Keratinocyte (primary cell): ENCODE results near the gene ANKMY1. TPM values are rescaled to one million over a fixed set of nuclear protein-coding genes. Genes with fewer than 3 reads are reported as not detected.

Source experiments
- DNase-seq: peaks from one replicate; pipeline ENCODE4 v3.0.0-alpha.2; 2011; ENCODE audit warnings: low read depth, missing footprints, low spot score
- FAIRE-seq: peaks from 2 replicates; lab custom pipeline; 2011; peaks lifted over from hg19 to GRCh38; lab: Jason Lieb, UNC
- H2AFZ ChIP-seq: 2 replicates; pipeline ENCODE4 v1.6.0; 2012; ENCODE audit warnings: low read length, control low read depth, inconsistent platforms; ENCODE audit not compliant: control insufficient read depth
- H3K27ac ChIP-seq: 2 replicates; pipeline ENCODE4 v1.5.1; 2011; ENCODE audit warnings: low read length; ENCODE audit not compliant: control insufficient read depth, insufficient read depth
- H3K27me3 ChIP-seq: 3 replicates; pipeline ENCODE4 v1.6.0; 2011; ENCODE audit warnings: low read length; ENCODE audit not compliant: control insufficient read depth, insufficient read depth; ENCODE audit errors: extremely low read depth
- H3K36me3 ChIP-seq, 2 experiments: 2 replicates in 1 of 2; 3 replicates in 1 of 2; pipeline ENCODE4 v1.5.1; 2011; ENCODE audit warnings: low read length in 2 of 2, mild to moderate bottlenecking in 1 of 2; ENCODE audit not compliant: control insufficient read depth in 2 of 2, insufficient read depth in 2 of 2; ENCODE audit errors: extremely low read depth in 1 of 2
- H3K4me1 ChIP-seq: 3 replicates; pipeline ENCODE4 v1.5.1; 2011; ENCODE audit warnings: low read length; ENCODE audit not compliant: control insufficient read depth, insufficient read depth; ENCODE audit errors: extremely low read depth
- H3K4me2 ChIP-seq: 3 replicates; pipeline ENCODE4 v1.6.0; 2011; ENCODE audit warnings: low read depth, low read length; ENCODE audit not compliant: control insufficient read depth, insufficient read depth; ENCODE audit errors: extremely low read depth
- H3K4me3 ChIP-seq, 3 experiments: fragments of 200-600 bp in 1 of 3; sonication (generic) in 1 of 3; 2 replicates in 2 of 3; 3 replicates in 1 of 3; pipeline ENCODE4 v1.5.1; 2011 to 2016; ENCODE audit warnings: low read length in 3 of 3, mild to moderate bottlenecking in 3 of 3, control low read depth in 2 of 3, inconsistent platforms in 1 of 3, low read depth in 1 of 3, mixed read lengths in 1 of 3, mixed run types in 1 of 3, moderate library complexity in 1 of 3; ENCODE audit not compliant: control insufficient read depth in 2 of 3, insufficient read depth in 2 of 3; ENCODE audit errors: extremely low read depth in 1 of 3
- H3K79me2 ChIP-seq: 2 replicates; pipeline ENCODE4 v1.6.0; 2012; ENCODE audit warnings: low read length; ENCODE audit not compliant: control insufficient read depth, insufficient read depth
- H3K9ac ChIP-seq: 3 replicates; pipeline ENCODE4 v1.6.0; 2011; ENCODE audit warnings: low read length; ENCODE audit not compliant: control insufficient read depth, insufficient read depth; ENCODE audit errors: extremely low read depth
- H3K9me1 ChIP-seq: 3 replicates; pipeline ENCODE4 v1.6.0; 2011; ENCODE audit warnings: low read length; ENCODE audit not compliant: control insufficient read depth, insufficient read depth; ENCODE audit errors: extremely low read depth
- H3K9me3 ChIP-seq: 2 replicates; pipeline ENCODE4 v1.5.1; 2012; ENCODE audit warnings: low read depth, low read length; ENCODE audit not compliant: control insufficient read depth
- H4K20me1 ChIP-seq: 3 replicates; pipeline ENCODE4 v1.6.0; 2011; ENCODE audit warnings: low read length; ENCODE audit not compliant: control insufficient read depth, insufficient read depth; ENCODE audit errors: extremely low read depth
- EZH2 ChIP-seq: IDR thresholded peaks from one replicate; pipeline ENCODE4 v1.6.1; 2012; ENCODE audit warnings: inconsistent platforms, mild to moderate bottlenecking, low read length, moderate library complexity
- dilution Hi-C: fragments of 300-500 bp; cut with MboI; formaldehyde crosslinking; loops from one replicate; pipeline ENCODE4 v1.7.0; 2020; ENCODE audit warnings: low sequenced_read_pairs; ENCODE audit not compliant: extremely low pct_ligation_motif_present
- polyA plus RNA-seq, 5 experiments: library from polyadenylated mRNA; depleted of rRNA in 3 of 5; stranded (reverse) in 3 of 5; stranded (forward) in 1 of 5; unstranded in 1 of 5; fragments of >200 nt; gene quantifications; 1 replicate in 1 of 5; 2 replicates in 3 of 5; 3 replicates in 1 of 5; pipeline versions ENCODE4 v1.2.1 to v1.2.3, GENCODE V29; 2011 to 2012; ENCODE audit warnings: missing spikeins in 2 of 5, low read depth in 1 of 5, low replicate concordance in 1 of 5
- TF ChIP-seq, protein P1 (sequence below), 3 experiments: IDR thresholded peaks in 1 of 3; conservative IDR thresholded peaks in 1 of 3; optimal IDR thresholded peaks in 1 of 3; 2 replicates in 2 of 3; 3 replicates in 1 of 3; pipeline versions ENCODE3 to v1.5.1; 2011; ENCODE audit warnings: low read length in 3 of 3, mild to moderate bottlenecking in 3 of 3, moderate library complexity in 2 of 3, control low read depth in 1 of 3, inconsistent platforms in 1 of 3; ENCODE audit not compliant: insufficient read depth in 2 of 3; ENCODE audit errors: extremely low read depth in 1 of 3

Gene ANKMY1
- polyA plus RNA-seq, 1 donor (not counting 4 experiments of a cell fraction or from before 2014, with no cell fraction given): 3.3 TPM

DNA sequence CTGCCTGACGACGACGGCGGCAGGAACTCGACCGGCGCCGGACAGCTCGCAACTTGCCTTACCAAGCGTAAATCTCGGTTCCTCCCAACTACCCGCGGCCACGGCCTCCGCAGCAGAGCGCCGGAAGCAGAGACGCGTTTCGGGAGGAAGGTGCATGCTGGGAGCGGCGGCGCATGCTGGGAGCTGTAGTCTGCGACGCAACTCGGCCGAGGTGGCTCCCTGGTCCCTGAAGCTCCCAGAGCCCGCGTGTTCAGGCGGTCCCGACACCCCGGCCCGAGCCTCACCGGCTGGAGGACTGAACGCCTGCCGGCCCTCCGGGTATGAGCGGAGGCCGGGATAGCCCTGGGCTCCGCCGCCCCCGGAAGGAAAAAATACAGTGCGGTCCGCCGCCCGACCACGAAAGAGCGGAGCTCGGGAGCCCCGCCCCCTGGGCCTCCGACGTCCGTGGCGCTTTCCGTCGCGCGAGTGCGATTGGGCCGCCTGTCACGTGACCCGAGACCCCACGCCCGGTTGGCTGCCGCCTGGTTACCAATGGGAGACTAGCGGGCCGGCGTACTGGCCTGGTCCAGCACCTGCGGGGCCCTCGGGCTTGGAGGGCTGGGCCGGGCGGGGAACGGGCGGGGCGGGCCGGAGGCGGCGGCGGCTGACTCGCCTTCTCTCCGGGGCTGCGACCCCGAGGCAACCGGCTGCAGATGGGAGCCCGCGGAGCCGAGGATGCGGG lies 28.6 kb upstream of the ANKMY1 start, which contains the start of gene CAPN10:
TSS of gene CAPN10 (plus strand) at position 537 of the 721 bp plus-strand sequence. CDS start at position 715, 178 bp downstream.
- DNase-seq (peak; percentile 69), FAIRE-seq (peak; percentile 36)
- peaks cover 31% of the 10 kb centered on the region for H3K4me1 ChIP-seq
- H3K79me2 ChIP-seq: peaks cover 64% of the 10 kb centered on the region
- H3K27me3 ChIP-seq: no peaks in the 10 kb centered on the region
- H2AFZ ChIP-seq: peak within 1 kb of the TSS; percentile 81
- H3K36me3 ChIP-seq: peaks cover 0 to 10% of the 10 kb centered on the region in 2 experiments
- peak within 1 kb of the TSS; percentile 54 to 87 (median 85) for H3K4me3 ChIP-seq
- H3K4me2 ChIP-seq: peak within 1 kb of the TSS; percentile 93
- no peaks in the 10 kb centered on the region for H3K9me3 ChIP-seq
- dilution Hi-C loops: no loop called here
- H3K27ac ChIP-seq: peak within 1 kb of the TSS; percentile 82
- peaks cover 6% of the 10 kb centered on the region for H3K9me1 ChIP-seq
- H4K20me1 ChIP-seq: peaks cover 15% of the 10 kb centered on the region
- TF ChIP-seq EZH2: no peak
- TF ChIP-seq, protein P1, sequence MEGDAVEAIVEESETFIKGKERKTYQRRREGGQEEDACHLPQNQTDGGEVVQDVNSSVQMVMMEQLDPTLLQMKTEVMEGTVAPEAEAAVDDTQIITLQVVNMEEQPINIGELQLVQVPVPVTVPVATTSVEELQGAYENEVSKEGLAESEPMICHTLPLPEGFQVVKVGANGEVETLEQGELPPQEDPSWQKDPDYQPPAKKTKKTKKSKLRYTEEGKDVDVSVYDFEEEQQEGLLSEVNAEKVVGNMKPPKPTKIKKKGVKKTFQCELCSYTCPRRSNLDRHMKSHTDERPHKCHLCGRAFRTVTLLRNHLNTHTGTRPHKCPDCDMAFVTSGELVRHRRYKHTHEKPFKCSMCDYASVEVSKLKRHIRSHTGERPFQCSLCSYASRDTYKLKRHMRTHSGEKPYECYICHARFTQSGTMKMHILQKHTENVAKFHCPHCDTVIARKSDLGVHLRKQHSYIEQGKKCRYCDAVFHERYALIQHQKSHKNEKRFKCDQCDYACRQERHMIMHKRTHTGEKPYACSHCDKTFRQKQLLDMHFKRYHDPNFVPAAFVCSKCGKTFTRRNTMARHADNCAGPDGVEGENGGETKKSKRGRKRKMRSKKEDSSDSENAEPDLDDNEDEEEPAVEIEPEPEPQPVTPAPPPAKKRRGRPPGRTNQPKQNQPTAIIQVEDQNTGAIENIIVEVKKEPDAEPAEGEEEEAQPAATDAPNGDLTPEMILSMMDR (optimal IDR thresholded peaks at IDR 0.05 in 1 of 3, IDR thresholded peaks at IDR 0.05 in 1 of 3, conservative IDR thresholded peaks at IDR 0.05 in 1 of 3; ENCODE audit: extremely low read depth in 1 of 3, insufficient read depth in 2 of 3, low read length in 3 of 3): no peak
- peak within 1 kb of the TSS; percentile 89 for H3K9ac ChIP-seq

DNA sequence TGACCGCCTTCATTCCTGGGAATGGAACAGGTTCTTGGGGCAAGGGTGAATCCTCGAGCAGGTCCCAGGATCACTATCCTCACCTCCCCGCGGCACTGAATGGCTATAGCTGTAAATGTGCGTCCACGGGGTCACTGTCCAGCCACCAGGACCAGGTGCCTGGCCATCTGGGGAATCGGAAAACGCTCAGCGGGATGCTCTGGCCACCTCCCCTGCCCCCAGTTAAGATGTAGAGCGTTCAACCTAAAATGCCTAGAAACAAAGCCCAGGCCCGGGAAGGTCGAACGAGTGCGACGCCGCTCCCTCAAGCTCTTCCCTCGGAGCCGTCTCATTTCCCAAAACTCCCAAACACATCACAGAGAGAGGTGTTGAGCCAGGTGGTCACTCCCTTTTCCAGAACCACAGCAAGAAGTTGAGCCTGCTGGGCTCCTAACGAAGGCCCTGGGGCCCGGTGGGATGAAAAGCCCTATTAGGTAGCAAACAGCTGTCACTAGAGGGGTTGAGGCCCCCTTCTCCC lies 28.0 kb upstream of the ANKMY1 start:
- H3K4me1 ChIP-seq: peaks cover 34% of the 10 kb centered on the region
- peak overlapping the region; percentile 54 to 87 (median 85) for H3K4me3 ChIP-seq
- dilution Hi-C loops: no loop called here
- H4K20me1 ChIP-seq: peaks cover 15% of the 10 kb centered on the region
- H3K9me3 ChIP-seq: no peaks in the 10 kb centered on the region
- peaks cover 6% of the 10 kb centered on the region for H3K9me1 ChIP-seq
- TF ChIP-seq, protein P1 (optimal IDR thresholded peaks at IDR 0.05 in 1 of 3, IDR thresholded peaks at IDR 0.05 in 1 of 3, conservative IDR thresholded peaks at IDR 0.05 in 1 of 3; ENCODE audit: extremely low read depth in 1 of 3, insufficient read depth in 2 of 3, low read length in 3 of 3): no peak
- TF ChIP-seq EZH2: no peak
- FAIRE-seq: no peak
- peaks cover 63% of the 10 kb centered on the region for H3K79me2 ChIP-seq
- peak overlapping the region; percentile 82 for H3K27ac ChIP-seq
- DNase-seq: no peak
- peak overlapping the region; percentile 81 for H2AFZ ChIP-seq
- peak overlapping the region; percentile 69 for H3K4me2 ChIP-seq
- no peaks in the 10 kb centered on the region for H3K27me3 ChIP-seq
- peaks cover 0 to 10% of the 10 kb centered on the region in 2 experiments for H3K36me3 ChIP-seq
- H3K9ac ChIP-seq: peak overlapping the region; percentile 89
